Stomach (tissue), 4 donors: ENCODE results near the gene PRKCE.

ENCODE experiments used
- EP300 ChIP-seq: sonication (generic); formaldehyde crosslinking; IDR thresholded peaks from one replicate; pipeline ENCODE4 v1.6.1; 2017; ENCODE audit warnings: antibody characterized with exemption
- POLR2A ChIP-seq, 4 donors: fragments of 450-650 bp; IDR thresholded peaks; one replicate each; pipeline ENCODE4 v1.6.1; 2016; ENCODE audit warnings: antibody characterized with exemption in 4 of 4, control low read depth in 2 of 4, mild to moderate bottlenecking in 1 of 4, moderate library complexity in 1 of 4
- POLR2AphosphoS5 ChIP-seq, 3 donors: sonication (generic); formaldehyde crosslinking; IDR thresholded peaks; one replicate each; pipeline ENCODE4 v1.6.1; 2016; ENCODE audit warnings: antibody characterized with exemption in 3 of 3
- TF ChIP-seq, protein P1 (sequence below), 7 experiments: fragments of 450-650 bp in 4 of 7; fragments of 200-600 bp in 3 of 7; sonication (generic) in 3 of 7; IDR thresholded peaks; one replicate each; pipeline ENCODE4 v1.5.1; 2016 to 2019; ENCODE audit warnings: antibody characterized with exemption in 7 of 7, control low read depth in 2 of 7, mild to moderate bottlenecking in 1 of 7

DNA sequence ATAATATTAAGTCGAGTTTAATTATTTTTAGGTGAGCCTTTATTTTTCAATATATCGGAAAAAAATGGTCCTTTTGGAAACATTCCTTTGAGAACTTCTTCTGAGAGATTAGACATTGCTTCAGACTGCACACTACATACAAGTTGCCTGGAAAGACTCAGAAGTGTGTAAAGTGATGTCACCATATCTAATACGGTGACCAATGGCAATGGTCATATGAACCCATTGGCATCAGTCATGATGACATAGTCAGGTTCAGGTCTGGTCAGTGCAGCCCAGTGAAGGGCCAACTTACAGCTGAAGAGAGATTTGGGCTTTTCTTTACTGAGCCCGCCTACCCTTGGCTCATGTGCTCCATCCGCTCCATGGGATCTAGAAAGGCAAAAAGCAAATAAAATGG lies 362.3 kb downstream of the PRKCE start:
- TF ChIP-seq, protein P1, sequence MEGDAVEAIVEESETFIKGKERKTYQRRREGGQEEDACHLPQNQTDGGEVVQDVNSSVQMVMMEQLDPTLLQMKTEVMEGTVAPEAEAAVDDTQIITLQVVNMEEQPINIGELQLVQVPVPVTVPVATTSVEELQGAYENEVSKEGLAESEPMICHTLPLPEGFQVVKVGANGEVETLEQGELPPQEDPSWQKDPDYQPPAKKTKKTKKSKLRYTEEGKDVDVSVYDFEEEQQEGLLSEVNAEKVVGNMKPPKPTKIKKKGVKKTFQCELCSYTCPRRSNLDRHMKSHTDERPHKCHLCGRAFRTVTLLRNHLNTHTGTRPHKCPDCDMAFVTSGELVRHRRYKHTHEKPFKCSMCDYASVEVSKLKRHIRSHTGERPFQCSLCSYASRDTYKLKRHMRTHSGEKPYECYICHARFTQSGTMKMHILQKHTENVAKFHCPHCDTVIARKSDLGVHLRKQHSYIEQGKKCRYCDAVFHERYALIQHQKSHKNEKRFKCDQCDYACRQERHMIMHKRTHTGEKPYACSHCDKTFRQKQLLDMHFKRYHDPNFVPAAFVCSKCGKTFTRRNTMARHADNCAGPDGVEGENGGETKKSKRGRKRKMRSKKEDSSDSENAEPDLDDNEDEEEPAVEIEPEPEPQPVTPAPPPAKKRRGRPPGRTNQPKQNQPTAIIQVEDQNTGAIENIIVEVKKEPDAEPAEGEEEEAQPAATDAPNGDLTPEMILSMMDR (IDR thresholded peaks at IDR 0.05) = no peak
- TF ChIP-seq POLR2AphosphoS5 (IDR thresholded peaks at IDR 0.05) (no peak), EP300 (no peak), POLR2A (IDR thresholded peaks at IDR 0.05) (no peak)
